ENCODE results near the gene P3H4. TPM values are rescaled to one million over a fixed set of nuclear protein-coding genes. Genes with fewer than 3 reads are reported as not detected.

The P3H4 gene
- total RNA-seq, 1 donor from 2014 or later: 84.8 TPM

DNA sequence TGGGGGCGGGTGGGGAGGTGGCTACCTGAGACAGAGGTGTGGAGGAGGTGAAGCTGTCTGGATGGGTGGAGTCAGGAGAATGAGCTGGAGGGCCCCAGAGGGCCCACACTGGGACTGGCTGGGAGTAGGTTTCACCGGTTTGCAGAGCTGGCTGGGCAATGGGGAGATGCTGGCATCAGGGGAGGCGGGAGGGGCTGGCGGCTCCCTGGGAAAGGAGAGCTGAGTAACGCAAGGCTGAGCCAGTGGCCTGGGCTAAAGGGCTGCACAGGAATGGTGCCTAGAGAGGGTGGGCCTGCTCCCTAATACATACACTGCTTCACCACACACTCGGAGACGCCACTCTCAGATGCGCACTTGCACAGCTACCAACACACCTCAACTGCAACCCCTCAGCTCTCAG is 12.4 kb downstream of the P3H4 start:
- Mint-ChIP-seq H3K4me1 (ENCODE audit: low read depth) (peaks cover 12% of the 10 kb centered on the region), H3K4me3 (ENCODE audit: unreplicated experiment) (no peak overlapping the region), H3K27ac (ENCODE audit: unreplicated experiment) (no peak overlapping the region), H3K27me3 (ENCODE audit: low read depth) (no peaks in the 10 kb centered on the region), H3K36me3 (ENCODE audit: low read depth) (peaks cover 2% of the 10 kb centered on the region), H3K9me3 (ENCODE audit: low read depth) (no peaks in the 10 kb centered on the region)
- DNase-seq (ENCODE audit: low spot score): no peak
- TF ChIP-seq, protein P1, sequence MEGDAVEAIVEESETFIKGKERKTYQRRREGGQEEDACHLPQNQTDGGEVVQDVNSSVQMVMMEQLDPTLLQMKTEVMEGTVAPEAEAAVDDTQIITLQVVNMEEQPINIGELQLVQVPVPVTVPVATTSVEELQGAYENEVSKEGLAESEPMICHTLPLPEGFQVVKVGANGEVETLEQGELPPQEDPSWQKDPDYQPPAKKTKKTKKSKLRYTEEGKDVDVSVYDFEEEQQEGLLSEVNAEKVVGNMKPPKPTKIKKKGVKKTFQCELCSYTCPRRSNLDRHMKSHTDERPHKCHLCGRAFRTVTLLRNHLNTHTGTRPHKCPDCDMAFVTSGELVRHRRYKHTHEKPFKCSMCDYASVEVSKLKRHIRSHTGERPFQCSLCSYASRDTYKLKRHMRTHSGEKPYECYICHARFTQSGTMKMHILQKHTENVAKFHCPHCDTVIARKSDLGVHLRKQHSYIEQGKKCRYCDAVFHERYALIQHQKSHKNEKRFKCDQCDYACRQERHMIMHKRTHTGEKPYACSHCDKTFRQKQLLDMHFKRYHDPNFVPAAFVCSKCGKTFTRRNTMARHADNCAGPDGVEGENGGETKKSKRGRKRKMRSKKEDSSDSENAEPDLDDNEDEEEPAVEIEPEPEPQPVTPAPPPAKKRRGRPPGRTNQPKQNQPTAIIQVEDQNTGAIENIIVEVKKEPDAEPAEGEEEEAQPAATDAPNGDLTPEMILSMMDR (IDR thresholded peaks at IDR 0.05): no peak

DNA sequence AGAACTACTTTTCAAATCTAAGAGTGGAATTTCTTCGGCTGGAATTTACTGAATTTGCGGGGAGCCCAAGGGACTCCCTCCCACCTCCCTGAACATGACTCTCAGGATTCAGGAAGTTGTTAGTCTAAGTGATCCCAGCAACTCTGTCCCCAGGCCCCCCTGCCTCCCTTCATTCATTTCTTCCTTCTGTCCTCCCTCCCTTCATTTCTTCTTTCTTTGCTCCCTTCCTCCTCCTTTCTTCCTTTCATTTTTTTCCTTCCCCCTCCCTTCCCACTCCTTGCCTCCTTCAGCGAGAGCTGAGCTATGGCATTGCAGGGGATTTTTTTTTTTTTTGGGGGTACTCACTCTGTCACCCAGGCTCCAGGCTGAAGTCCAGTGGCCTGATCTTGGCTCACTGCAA is 14.4 kb downstream of the P3H4 start:
- TF ChIP-seq, protein P1 (IDR thresholded peaks at IDR 0.05): no peak
- Mint-ChIP-seq H3K27me3 (ENCODE audit: low read depth) (no peaks in the 10 kb centered on the region), H3K4me1 (ENCODE audit: low read depth) (peaks cover 29% of the 10 kb centered on the region), H3K27ac (ENCODE audit: unreplicated experiment) (no peak overlapping the region), H3K9me3 (ENCODE audit: low read depth) (no peaks in the 10 kb centered on the region), H3K4me3 (ENCODE audit: unreplicated experiment) (no peak overlapping the region), H3K36me3 (ENCODE audit: low read depth) (peaks cover 2% of the 10 kb centered on the region)
- no peak for DNase-seq (ENCODE audit: low spot score)

DNA sequence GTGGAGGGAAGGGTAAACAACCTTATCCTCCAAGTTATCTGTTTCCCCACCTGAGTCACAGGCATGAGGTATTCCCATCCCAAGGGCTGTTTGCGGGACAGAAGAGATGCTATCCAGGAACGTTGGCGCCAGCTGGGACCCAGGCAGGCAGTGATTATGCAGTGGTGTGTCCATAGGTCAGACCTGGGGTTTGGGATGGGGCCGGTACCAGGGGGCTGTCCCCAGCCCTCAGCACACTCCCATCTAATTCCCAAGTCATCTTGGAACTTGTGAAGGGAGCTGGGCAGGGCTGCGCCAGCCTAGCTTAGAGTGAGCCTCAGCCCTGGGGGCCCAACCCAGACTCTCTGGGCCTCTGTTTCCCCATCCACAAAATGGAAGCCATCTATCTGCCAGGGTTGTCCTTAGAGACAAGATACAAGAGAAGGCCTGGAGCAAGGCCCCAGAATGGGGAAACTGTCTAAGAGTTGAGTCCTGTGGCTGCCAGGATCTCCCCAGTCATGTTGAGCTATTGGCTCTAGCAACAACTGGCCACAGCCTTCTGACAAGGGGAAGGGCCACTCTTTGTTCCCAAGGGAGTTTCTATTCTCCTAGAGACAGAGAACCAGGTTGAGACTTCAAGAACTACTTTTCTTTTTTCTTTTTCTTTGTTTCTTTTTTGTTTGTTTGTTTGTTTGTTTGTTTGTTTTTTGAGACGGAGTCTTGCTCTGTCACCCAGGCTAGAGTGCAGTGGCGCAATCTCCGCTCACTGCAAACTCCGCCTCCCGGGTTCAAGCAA is 15.4 kb downstream of the P3H4 start:
- H3K4me1 Mint-ChIP-seq (ENCODE audit: low read depth): peaks cover 27% of the 10 kb centered on the region
- no peak for DNase-seq (ENCODE audit: low spot score)
- H3K27ac Mint-ChIP-seq (ENCODE audit: unreplicated experiment): no peak overlapping the region

DNA sequence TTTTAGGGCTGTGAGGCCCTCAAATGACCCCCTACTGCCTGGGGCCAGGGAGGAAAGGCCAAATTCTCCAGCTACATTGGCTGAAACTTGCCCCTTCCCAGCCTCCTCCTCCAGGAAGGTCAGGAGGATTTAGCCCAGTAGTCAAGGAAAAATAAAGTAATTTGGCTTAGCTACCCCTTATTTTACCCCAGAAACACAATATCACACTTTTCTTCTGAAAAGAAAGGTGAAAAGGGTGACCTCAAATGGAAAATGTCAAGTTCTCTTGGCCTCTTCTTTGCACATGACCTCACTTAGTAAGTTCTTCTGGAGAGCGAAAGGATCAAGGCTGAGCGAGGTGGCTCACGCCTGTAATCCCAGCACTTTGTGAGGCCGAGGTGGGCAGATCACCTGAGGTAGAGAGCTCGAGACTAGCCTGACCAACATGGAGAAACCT is 17.2 kb downstream of the P3H4 start:
- Mint-ChIP-seq H3K27me3 (ENCODE audit: low read depth) (no peaks in the 10 kb centered on the region), H3K27ac (ENCODE audit: unreplicated experiment) (no peak overlapping the region), H3K4me1 (ENCODE audit: low read depth) (peaks cover 21% of the 10 kb centered on the region), H3K4me3 (ENCODE audit: unreplicated experiment) (no peak overlapping the region), H3K36me3 (ENCODE audit: low read depth) (no peaks in the 10 kb centered on the region), H3K9me3 (ENCODE audit: low read depth) (no peaks in the 10 kb centered on the region)
- TF ChIP-seq, protein P1 (IDR thresholded peaks at IDR 0.05): no peak
- DNase-seq (ENCODE audit: low spot score): no peak

More for the DNA sequence above, 15.4 kb downstream of the P3H4 start:
- no peaks in the 10 kb centered on the region for H3K36me3 Mint-ChIP-seq (ENCODE audit: low read depth)
- TF ChIP-seq, protein P1 (IDR thresholded peaks at IDR 0.05): no peak
- H3K4me3 Mint-ChIP-seq (ENCODE audit: unreplicated experiment): no peak overlapping the region
- H3K9me3 Mint-ChIP-seq (ENCODE audit: low read depth): no peaks in the 10 kb centered on the region
- no peaks in the 10 kb centered on the region for H3K27me3 Mint-ChIP-seq (ENCODE audit: low read depth)

DNA sequence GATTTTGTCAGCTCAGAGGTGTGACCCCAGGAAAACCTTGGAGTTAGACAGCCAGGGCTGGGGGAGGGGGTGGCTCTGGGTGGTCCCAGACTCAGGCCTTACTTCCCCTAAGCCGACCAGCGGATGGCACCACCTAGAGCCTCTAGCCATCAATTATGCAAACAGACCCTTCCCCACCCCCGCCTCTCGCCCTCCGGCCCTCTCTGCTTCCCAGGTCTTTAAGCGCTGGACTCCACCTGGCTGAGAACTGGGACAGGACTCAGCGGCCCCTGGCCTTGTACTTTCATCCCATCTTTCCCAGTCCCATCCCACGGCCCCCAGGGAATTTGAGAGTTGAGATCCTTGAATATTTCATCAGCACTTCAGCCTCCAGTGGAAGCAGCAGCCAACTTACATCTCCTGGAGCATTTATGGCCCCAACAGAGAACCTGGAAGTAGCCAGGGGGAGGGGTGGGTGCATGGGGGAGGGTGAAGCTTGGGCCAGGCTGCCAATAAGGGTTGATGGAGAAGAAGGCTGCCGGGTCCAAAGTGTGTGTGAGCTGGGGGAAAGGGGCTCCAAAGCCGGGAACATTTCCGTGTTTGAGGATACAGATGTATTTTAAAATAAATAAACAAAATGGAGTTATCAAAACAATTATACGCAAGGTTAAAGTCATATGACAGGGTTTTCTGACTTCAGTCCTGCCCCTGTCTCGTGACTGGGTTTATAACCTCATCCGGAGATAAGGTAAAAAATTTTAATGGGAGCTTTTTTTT is 17.8 kb downstream of the P3H4 start:
- no peaks in the 10 kb centered on the region for H3K27me3 Mint-ChIP-seq (ENCODE audit: low read depth)
- no peak overlapping the region for H3K4me3 Mint-ChIP-seq (ENCODE audit: unreplicated experiment)
- H3K36me3 Mint-ChIP-seq (ENCODE audit: low read depth): no peaks in the 10 kb centered on the region
- no peak for DNase-seq (ENCODE audit: low spot score)
- no peak overlapping the region for H3K27ac Mint-ChIP-seq (ENCODE audit: unreplicated experiment)
- H3K9me3 Mint-ChIP-seq (ENCODE audit: low read depth): no peaks in the 10 kb centered on the region
- TF ChIP-seq, protein P1 (IDR thresholded peaks at IDR 0.05): no peak
- H3K4me1 Mint-ChIP-seq (ENCODE audit: low read depth): peaks cover 21% of the 10 kb centered on the region

Measured in chondrocyte (in vitro differentiated cells).